HG03520 (cell line): ENCODE results near the gene SSRP1.
"Not testable (repeated sequence)": the region's sequence is repeated elsewhere in the genome, so short reads cannot be mapped to it uniquely, and the experiment has no call there.

Source experiments
- ATAC-seq: cut with Tn5 transposase; IDR thresholded peaks from one replicate; pipeline ENCODE4 v1.9.1; 2021; ENCODE audit warnings: mild to moderate bottlenecking, moderate library complexity; ENCODE audit not compliant: unreplicated experiment

Gene SSRP1, protein sequence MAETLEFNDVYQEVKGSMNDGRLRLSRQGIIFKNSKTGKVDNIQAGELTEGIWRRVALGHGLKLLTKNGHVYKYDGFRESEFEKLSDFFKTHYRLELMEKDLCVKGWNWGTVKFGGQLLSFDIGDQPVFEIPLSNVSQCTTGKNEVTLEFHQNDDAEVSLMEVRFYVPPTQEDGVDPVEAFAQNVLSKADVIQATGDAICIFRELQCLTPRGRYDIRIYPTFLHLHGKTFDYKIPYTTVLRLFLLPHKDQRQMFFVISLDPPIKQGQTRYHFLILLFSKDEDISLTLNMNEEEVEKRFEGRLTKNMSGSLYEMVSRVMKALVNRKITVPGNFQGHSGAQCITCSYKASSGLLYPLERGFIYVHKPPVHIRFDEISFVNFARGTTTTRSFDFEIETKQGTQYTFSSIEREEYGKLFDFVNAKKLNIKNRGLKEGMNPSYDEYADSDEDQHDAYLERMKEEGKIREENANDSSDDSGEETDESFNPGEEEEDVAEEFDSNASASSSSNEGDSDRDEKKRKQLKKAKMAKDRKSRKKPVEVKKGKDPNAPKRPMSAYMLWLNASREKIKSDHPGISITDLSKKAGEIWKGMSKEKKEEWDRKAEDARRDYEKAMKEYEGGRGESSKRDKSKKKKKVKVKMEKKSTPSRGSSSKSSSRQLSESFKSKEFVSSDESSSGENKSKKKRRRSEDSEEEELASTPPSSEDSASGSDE

GRCh38 chr11:57335343-57336110 is at the start of gene SSRP1:
Gene SSRP1 (minus strand): TSS chr11:57335892. CDS start chr11:57335121, 771 bp downstream.
- peak; percentile 99 for ATAC-seq

DNA sequence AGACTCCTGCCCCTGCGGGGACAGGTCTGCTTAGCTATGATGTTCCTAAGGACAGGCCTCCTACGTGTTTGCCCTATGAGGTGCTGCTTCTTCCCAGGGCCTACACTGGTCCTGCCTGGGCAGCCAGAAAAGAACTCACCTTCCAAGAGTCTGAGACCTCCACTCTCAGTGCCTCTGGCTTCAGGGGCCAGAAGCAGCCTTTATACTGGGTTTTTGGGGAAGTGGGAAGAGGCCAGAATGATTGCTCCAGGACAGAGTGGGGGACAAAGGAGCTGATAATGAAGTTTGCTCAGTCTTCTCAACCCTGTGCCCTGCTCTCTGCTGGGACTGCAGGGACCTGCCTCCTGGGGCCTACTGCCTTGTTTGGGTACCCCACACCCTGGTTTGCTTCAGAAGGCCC is 45.3 kb upstream of the SSRP1 start, which contains the start of gene PRG3:
Gene PRG3 (minus strand): TSS at position 176 of the 400 bp plus-strand sequence. CDS start 442 bp downstream, outside the sequence.
- no peak for ATAC-seq

GRCh38 chr11:57379732-57380131 is 44.0 kb upstream of the SSRP1 start:
- no peak for ATAC-seq

DNA sequence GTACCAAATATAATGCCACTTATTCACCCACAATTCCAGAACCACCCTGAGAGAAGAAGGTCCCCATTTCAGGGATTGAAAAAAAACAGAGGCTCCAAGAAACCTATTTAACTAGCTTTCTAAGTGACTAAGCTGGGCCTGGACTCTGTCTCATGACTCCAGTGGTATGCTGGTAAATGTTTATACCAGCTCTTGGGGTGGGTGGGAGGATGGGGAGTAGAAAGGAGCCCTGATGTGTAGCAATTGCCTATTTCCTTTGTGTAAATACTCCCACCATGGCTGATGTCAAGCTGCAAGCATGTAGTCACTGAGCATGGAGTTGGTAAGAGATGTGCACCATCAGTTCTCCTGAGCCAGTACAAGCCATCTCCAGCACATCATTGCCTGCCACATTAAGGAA is 42.5 kb upstream of the SSRP1 start:
- no peak for ATAC-seq

DNA sequence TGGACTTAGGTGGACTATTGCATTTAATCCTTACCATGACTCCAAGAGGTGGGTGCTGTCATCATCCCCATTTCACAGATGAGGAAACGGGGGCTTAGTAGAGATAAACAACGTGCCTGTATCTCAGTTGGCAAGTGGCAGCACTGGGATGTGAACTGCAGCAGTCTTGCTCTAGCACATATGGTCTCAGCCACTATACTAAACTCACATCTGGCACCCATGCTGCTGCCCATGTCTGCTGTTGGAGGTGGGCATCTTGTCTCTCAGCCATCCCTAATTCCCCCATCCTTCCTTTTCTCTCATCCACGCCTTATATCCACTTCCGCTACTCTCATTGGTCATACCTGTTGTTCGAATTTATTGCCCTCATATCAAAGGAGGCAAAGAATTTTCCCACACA is 41.4 kb upstream of the SSRP1 start:
- ATAC-seq = no peak

DNA sequence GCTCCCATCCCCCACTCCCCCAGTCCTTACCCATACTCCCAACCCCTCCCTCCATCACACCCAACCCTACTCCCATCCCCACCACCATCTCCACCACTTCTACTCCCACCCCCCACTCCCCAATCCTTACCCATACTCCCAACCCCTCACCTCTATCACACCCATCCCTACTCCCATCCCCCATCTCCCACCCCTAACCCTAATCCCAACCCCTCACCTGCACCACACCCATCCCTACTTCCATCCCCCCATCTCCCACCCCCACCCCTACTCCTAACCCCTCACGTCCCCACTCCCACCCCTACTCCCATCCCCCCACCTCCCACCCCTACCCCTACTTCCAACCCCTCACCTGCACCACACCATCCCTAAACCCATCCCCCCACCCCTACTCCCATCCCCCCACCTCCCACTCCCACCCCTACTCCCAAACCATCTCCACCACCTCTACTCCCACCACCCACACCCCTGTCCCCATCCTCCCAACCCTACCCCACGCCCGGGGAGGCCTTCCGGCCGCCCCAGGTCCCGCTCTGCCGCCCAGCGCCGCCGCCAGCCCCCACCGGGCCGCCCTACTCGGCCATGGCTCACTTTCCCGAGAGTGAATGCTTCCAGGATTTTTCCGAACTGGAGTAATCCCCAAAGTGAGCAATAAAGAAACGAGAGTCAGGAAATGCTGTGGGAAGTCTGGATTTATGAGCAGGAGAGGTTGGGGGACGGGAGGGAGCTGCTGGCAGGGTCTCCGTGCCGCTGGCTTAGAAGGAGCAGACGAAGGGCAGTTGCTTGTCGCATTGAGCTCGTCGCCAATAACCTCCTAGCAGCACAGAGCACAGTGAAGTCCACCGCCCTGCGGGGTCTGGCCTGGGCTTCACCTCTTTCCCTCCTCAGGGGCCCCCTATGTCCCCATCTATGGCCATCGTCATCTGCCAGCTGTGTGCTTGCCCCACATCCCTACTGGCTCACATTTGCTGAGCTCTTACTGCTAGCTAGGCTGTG is 40.7 kb upstream of the SSRP1 start:
- ATAC-seq = no peak

- no peak for ATAC-seq
Measured at GRCh38 chr11:57375490-57375889, 39.8 kb upstream of the SSRP1 start.

GRCh38 chr11:57374966-57375365 is 39.3 kb upstream of the SSRP1 start:
- no peak for ATAC-seq

DNA sequence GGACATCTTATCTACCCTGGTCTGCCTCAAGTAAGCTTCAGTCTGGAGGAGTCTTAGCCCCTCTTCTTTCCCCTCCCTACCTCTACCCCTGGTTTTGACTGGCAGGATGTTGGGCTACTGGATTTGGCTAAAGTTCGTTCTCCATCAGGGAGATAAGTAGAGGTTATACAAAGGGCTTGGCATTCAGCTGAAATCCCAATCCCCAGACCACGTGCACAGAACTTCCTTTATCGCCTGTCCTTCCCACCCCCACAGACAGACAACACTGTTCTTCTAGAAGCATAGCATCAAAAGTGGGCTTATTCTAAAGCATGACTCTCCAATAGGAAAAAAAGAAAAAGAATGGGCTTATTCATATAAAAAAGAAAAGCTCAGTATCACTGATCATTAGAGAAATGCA is 37.5 kb upstream of the SSRP1 start:
- no peak for ATAC-seq

DNA sequence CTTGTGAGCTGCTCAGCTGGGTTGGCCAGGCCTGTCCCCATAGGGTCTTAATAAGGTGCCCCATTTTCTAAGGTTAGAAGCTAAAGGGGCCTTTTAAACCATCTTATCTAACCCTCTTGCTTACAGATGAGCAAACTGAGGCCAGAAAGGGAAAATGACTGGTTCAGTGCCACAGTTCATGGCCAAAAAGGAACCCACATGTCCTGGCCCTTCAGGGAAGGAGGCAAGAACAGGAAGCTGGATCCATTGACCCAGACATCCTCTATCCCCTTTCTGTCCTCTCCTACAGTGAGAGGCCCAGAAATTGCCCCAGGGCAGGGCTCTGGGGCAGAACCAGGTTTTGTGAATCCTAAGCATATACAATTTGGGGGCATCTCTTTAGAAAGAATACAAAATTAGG is 35.2 kb upstream of the SSRP1 start:
- no peak for ATAC-seq

- no peak for ATAC-seq
Measured at GRCh38 chr11:57370251-57370650, 34.6 kb upstream of the SSRP1 start.

DNA sequence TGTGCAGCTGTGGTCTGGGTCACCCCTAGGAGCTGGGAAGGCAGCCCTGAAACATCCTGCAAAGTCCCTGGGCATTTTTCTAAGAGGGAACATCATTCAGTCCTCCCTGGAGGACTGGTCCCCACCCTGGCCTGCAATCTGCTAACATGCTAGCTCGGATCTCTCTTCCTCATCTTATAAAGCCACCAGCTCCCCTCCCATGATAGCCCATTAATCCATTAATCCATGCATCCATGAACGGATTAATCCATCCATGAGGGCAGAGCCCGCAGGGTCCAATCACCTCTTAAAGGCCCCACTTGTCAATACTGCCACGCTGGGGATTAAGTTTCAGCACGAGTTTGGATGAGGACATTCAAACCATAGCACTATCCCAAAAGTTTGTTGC is 33.1 kb upstream of the SSRP1 start:
- ATAC-seq = no peak

DNA sequence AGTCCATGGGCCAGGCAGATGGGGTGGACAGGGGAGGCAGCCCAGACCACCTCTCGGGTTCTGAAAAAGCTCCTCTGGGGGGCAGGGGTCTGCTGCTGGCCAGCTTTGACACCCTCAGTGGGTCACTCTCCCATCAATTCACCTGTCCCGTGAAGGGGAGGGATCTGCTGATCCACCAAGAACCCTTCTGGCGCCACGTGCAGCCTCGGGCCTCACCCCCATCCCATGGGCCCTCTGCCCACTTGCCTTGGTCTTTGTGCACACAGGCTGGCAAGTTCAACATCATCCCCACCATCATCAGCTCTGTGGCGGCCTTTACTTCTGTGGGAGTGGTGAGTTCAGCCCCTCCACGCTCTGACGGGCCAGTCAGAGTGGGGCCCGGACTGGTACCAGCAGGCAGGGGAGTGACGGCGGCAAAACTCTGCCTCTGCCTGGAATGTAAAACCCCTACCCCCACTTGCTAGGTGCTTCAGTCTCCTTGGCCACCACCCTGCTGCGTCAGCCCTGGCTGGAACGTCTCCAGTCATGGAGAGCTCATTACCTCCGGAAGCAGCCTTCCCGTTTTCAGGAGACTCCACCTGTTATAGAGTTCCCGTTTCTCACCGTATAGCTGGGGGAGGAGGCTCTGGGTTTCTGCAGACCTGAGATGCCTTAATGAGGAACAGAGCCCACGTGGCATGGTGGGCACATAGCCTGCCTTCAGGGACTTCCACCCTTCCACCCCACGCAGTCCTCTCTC is 32.6 kb upstream of the SSRP1 start:
- no peak for ATAC-seq

- ATAC-seq = no peak
Measured at GRCh38 chr11:57364851-57365660, 29.4 kb upstream of the SSRP1 start.

GRCh38 chr11:57363131-57364080 is 27.7 kb upstream of the SSRP1 start:
- ATAC-seq = no peak

DNA sequence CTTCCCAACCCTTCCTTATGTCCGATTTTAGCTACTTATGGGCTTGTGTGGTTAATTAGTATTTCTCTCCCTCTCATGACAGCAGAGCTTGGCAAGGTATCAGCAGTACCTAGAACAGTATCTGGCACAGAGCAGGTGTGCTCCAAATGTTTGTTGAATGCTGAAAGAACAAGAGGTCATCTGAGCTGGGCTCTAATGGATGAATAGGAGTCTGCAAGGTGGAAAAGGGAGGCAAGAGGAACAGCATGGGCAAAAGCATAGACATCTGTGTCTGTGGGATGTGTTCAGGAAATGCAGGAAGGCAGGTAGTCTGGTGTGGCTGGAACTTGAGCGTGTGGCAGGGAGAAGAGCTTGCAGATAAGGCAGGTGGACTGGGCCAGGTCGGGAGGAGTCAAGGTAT is 26.2 kb upstream of the SSRP1 start:
- ATAC-seq = no peak

DNA sequence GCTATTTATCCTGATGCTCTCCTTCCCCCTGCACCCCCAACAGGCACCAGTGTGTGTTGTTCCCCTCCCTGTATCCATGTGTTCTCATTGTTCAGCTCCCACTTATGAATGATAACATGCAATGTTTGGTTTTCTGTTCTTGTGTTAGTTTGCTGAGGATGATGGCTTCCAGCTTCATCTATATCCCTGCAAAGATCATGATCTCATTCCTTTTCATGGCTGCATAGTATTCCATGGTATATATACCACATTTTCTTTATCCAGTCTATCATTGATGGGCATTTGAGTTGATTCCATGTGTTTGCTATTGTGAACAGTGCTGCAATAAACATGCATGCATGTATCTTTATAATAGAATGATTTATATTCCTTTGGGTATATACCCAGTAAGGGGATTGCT is 25.7 kb upstream of the SSRP1 start:
- not testable (repeated sequence) for ATAC-seq

- ATAC-seq = no peak
Measured at GRCh38 chr11:57360991-57361390, 25.3 kb upstream of the SSRP1 start.
